IMR-90 (cell line): ENCODE data around the gene CHRNA3. TPM values are rescaled to one million over a fixed set of nuclear protein-coding genes. Genes with fewer than 3 reads are reported as not detected.
"Not testable (repeated sequence)": the region's sequence is repeated elsewhere in the genome, so short reads cannot be mapped to it uniquely, and the experiment has no call there.

Experiments used
- ATAC-seq: fragments of 200-7000 bp; cut with Tn5 transposase; 2 replicates; pipeline ENCODE4 v1.9.1; 2020; ENCODE audit warnings: low read depth, mild to moderate bottlenecking, moderate library complexity
- BruUV-seq: library from RNA; stranded (reverse); fragments of 400-500 nt; replicated peaks from 2 replicates; lab custom pipeline; 2021; lab: Mats Ljungman, UMichigan
- CTCF ChIA-PET: fragments of 300-600 bp; formaldehyde crosslinking; extraction: SDS; loops from one replicate; lab custom pipeline; 2021; ENCODE audit warnings: antibody characterized with exemption; lab: Yijun Ruan, JAX
- POLR2A ChIA-PET: fragments of 300-600 bp; sonication (Branson Sonifier 250); formaldehyde crosslinking; loops from one replicate; lab custom pipeline; 2022; ENCODE audit warnings: antibody characterized with exemption; ENCODE audit not compliant: unreplicated experiment; lab: Charles Lee
- DNase-seq: peaks from one replicate; pipeline ENCODE4 v3.0.0; 2013
- H2AFZ ChIP-seq: replicated peaks from 2 replicates; pipeline ENCODE3; 2013; ENCODE audit warnings: low read length, mild to moderate bottlenecking; ENCODE audit not compliant: poor library complexity
- H2AK5ac ChIP-seq: 2 replicates; pipeline ENCODE4 v1.6.1; 2013; ENCODE audit warnings: low read depth, low read length, inconsistent platforms
- H2AK9ac ChIP-seq: replicated peaks from 2 replicates; pipeline ENCODE3; 2013; ENCODE audit warnings: mild to moderate bottlenecking, low read depth, low read length, moderate library complexity; ENCODE audit not compliant: poor library complexity
- H2BK120ac ChIP-seq: 2 replicates; pipeline ENCODE4 v1.6.1; 2013; ENCODE audit warnings: low read depth, low read length, inconsistent platforms
- H2BK15ac ChIP-seq: 3 replicates; pipeline ENCODE4 v1.6.1; 2013; ENCODE audit warnings: low read depth, low read length, inconsistent platforms
- H2BK20ac ChIP-seq: 2 replicates; pipeline ENCODE4 v1.6.1; 2013; ENCODE audit warnings: low read depth, mild to moderate bottlenecking, inconsistent platforms, low read length, moderate library complexity
- H2BK5ac ChIP-seq: 2 replicates; pipeline ENCODE4 v1.6.1; 2013; ENCODE audit warnings: mild to moderate bottlenecking, low read depth, low read length, inconsistent platforms; ENCODE audit not compliant: poor library complexity, severe bottlenecking
- H3K14ac ChIP-seq: replicated peaks from 2 replicates; pipeline ENCODE4 v1.6.1; 2013; ENCODE audit warnings: low read depth, low read length, inconsistent platforms
- H3K18ac ChIP-seq: 2 replicates; pipeline ENCODE4 v1.6.1; 2013; ENCODE audit warnings: low read depth, low read length, control low read depth
- H3K23ac ChIP-seq: 2 replicates; pipeline ENCODE4 v1.6.1; 2013; ENCODE audit warnings: low read depth, low read length, inconsistent platforms
- H3K27ac ChIP-seq: 2 replicates; pipeline ENCODE4 v1.5.1; 2013; ENCODE audit warnings: mild to moderate bottlenecking, control low read depth, low read length; ENCODE audit not compliant: insufficient read depth
- H3K27me3 ChIP-seq: 2 replicates; pipeline ENCODE4 v1.6.1; 2013; ENCODE audit warnings: low read length; ENCODE audit not compliant: control insufficient read depth, insufficient read depth
- H3K36me3 ChIP-seq: 2 replicates; pipeline ENCODE4 v1.6.1; 2013; ENCODE audit warnings: low read length, mixed read lengths; ENCODE audit not compliant: control insufficient read depth, insufficient read depth
- H3K4ac ChIP-seq: 2 replicates; pipeline ENCODE4 v1.6.1; 2013; ENCODE audit warnings: low read depth, low read length, inconsistent platforms
- H3K4me1 ChIP-seq: 2 replicates; pipeline ENCODE4 v1.6.1; 2013; ENCODE audit warnings: low read length, mixed read lengths; ENCODE audit not compliant: control insufficient read depth, insufficient read depth
- H3K4me2 ChIP-seq: 2 replicates; pipeline ENCODE4 v1.6.1; 2013; ENCODE audit warnings: low read depth, mild to moderate bottlenecking, control low read depth, low read length, moderate library complexity
- H3K4me3 ChIP-seq: 2 replicates; pipeline ENCODE4 v1.5.1; 2013; ENCODE audit warnings: low read depth, mild to moderate bottlenecking, control low read depth, low read length, moderate library complexity; ENCODE audit not compliant: insufficient read depth
- H3K56ac ChIP-seq: 2 replicates; pipeline ENCODE4 v1.6.1; 2013; ENCODE audit warnings: low read length, inconsistent platforms; ENCODE audit not compliant: insufficient read depth; ENCODE audit errors: extremely low read depth
- H3K79me1 ChIP-seq, 2 experiments: 2 replicates each; pipeline ENCODE4 v1.6.1; 2013; ENCODE audit warnings: low read length in 2 of 2, inconsistent platforms in 1 of 2, low read depth in 1 of 2
- H3K9ac ChIP-seq: 2 replicates; pipeline ENCODE4 v1.6.1; 2013; ENCODE audit warnings: low read depth, low read length, control low read depth
- H3K9me1 ChIP-seq: 2 replicates; pipeline ENCODE4 v1.6.1; 2013; ENCODE audit warnings: low read length, inconsistent platforms; ENCODE audit not compliant: insufficient read depth
- H3K9me3 ChIP-seq: 2 replicates; pipeline ENCODE4 v1.6.1; 2013; ENCODE audit warnings: low read length; ENCODE audit not compliant: control insufficient read depth, insufficient read depth
- H4K20me1 ChIP-seq: 2 replicates; pipeline ENCODE4 v1.6.1; 2013; ENCODE audit warnings: low read length, inconsistent platforms; ENCODE audit not compliant: insufficient read depth
- H4K5ac ChIP-seq: 2 replicates; pipeline ENCODE4 v1.6.1; 2013; ENCODE audit warnings: mild to moderate bottlenecking, low read depth, low read length, control low read depth
- H4K8ac ChIP-seq, 2 experiments: 2 replicates each; pipeline ENCODE4 v1.6.1; 2013; ENCODE audit warnings: low read depth in 2 of 2, low read length in 2 of 2, control low read depth in 1 of 2, inconsistent platforms in 1 of 2
- H4K91ac ChIP-seq: 2 replicates; pipeline ENCODE4 v1.6.1; 2013; ENCODE audit warnings: low read depth, low read length, inconsistent platforms; ENCODE audit not compliant: insufficient read depth
- MAFK ChIP-seq: IDR thresholded peaks from 2 replicates; pipeline ENCODE4 v1.6.1; 2012; ENCODE audit warnings: low read depth, low read length, improper control_type of control experiment
- MAZ ChIP-seq: IDR thresholded peaks from 2 replicates; pipeline ENCODE4 v1.6.1; 2012; ENCODE audit warnings: low read depth, mild to moderate bottlenecking, low read length, improper control_type of control experiment, moderate library complexity, borderline replicate concordance
- WGBS, 2 experiments: methylation state at CpG; one replicate each; pipeline versions ENCODE4 v1.1.5 to v1.1.7; 2013; ENCODE audit warnings: missing lambda C conversion rate in 2 of 2; ENCODE audit not compliant: insufficient read length in 1 of 2; ENCODE audit errors: extremely low coverage in 2 of 2; 5-methylcytosine and 5-hydroxymethylcytosine counted together
- dilution Hi-C: fragments of 300-500 bp; cut with HindIII; formaldehyde crosslinking; loops from one replicate; pipeline ENCODE4 v1.14.3; 2018; ENCODE audit warnings: low sequenced_read_pairs; ENCODE audit not compliant: unreplicated experiment
- in situ Hi-C: fragments of 300-500 bp; cut with MboI; formaldehyde crosslinking; loops from 3 replicates; pipeline ENCODE4 v1.14.3; 2019; ENCODE audit warnings: low sequenced_read_pairs, inconsistent platforms, mixed read lengths
- intact Hi-C: fragments of 100-400 bp; cut with micrococcal nuclease; formaldehyde crosslinking; loops from 2 replicates; pipeline ENCODE4 v1.10.0; 2022
- polyA plus RNA-seq, 3 experiments: library from polyadenylated mRNA; depleted of rRNA; stranded (reverse); fragments of >200 nt; gene quantifications; 2 replicates each; pipeline ENCODE4 v1.2.3, GENCODE V29; 2012; ENCODE audit warnings: low replicate concordance in 1 of 3
- total RNA-seq: library from RNA; depleted of rRNA; stranded (reverse); fragments of >200 nt; gene quantifications from 2 replicates; pipeline ENCODE4 v1.2.3, GENCODE V29; 2012

CHRNA3 gene
- total and polyA plus RNA-seq, 2 of the 4 experiments (the other 2 are of a cell fraction): not detected

DNA sequence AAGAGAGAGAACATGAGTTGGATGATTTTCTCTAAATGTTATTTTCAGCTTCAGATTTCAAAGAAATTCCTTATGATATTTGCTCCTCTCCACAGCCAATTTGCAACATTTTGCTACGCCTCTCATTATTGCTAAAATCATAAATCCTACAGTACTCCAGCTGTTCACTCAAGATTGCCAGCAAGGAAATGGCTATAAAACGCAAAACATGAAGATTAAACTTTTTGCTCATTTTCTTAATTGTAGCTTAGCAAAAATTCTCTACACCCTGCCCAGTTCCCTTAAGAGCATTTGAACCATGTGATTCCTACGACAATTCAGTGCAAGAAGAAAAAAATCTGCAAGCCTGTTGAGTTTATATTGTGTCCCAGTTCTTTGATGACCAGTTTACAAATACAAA lies 6.8 kb downstream of the CHRNA3 start:
- no peak overlapping the region for H4K8ac ChIP-seq
- no peak overlapping the region for H2BK120ac ChIP-seq
- no peak overlapping the region for H2BK15ac ChIP-seq
- no peak overlapping the region for H3K23ac ChIP-seq
- H2BK5ac ChIP-seq: no peak overlapping the region
- H2BK20ac ChIP-seq: no peak overlapping the region
- no peak overlapping the region for H3K4ac ChIP-seq
- no peaks in the 10 kb centered on the region for H3K9me3 ChIP-seq
- H3K4me2 ChIP-seq: no peak overlapping the region
- peaks cover 7% of the 10 kb centered on the region for H3K27me3 ChIP-seq
- no peak overlapping the region for H2AK5ac ChIP-seq
- H3K79me1 ChIP-seq: no peaks in the 10 kb centered on the region
- no peak overlapping the region for H4K91ac ChIP-seq
- WGBS, 2 experiments: no CpG with 5 or more reads among the region's 3 CpGs
- ChIA-PET CTCF (interaction anchor here (1.1 kb wide), 1 partner anchor 95 kb away, joined by 4 read pairs; no protein-coding TSS in a partner anchor), POLR2A (no interaction called here)
- H3K9ac ChIP-seq: no peak overlapping the region
- no peak overlapping the region for H3K56ac ChIP-seq
- H3K4me3 ChIP-seq: no peak overlapping the region
- H3K4me1 ChIP-seq: no peaks in the 10 kb centered on the region
- H2AFZ ChIP-seq: no peak overlapping the region
- no peaks in the 10 kb centered on the region for H3K36me3 ChIP-seq
- no peaks in the 10 kb centered on the region for H3K9me1 ChIP-seq
- no peak overlapping the region for H4K5ac ChIP-seq
- DNase-seq: no peak
- no peak overlapping the region for H2AK9ac ChIP-seq
- no peak for TF ChIP-seq MAZ
- no peak for TF ChIP-seq MAFK
- H3K27ac ChIP-seq: no peak overlapping the region
- dilution Hi-C loops (no loop called here), intact Hi-C loops (loop anchor here (10.0 kb wide), 1 partner anchor 271 kb away; no protein-coding TSS in a partner anchor), in situ Hi-C loops (no loop called here)
- no peak for ATAC-seq
- H3K18ac ChIP-seq: no peak overlapping the region
- H3K14ac ChIP-seq: no peak overlapping the region
- peaks cover 5% of the 10 kb centered on the region for H4K20me1 ChIP-seq
- BruUV-seq: no TSS peak

DNA sequence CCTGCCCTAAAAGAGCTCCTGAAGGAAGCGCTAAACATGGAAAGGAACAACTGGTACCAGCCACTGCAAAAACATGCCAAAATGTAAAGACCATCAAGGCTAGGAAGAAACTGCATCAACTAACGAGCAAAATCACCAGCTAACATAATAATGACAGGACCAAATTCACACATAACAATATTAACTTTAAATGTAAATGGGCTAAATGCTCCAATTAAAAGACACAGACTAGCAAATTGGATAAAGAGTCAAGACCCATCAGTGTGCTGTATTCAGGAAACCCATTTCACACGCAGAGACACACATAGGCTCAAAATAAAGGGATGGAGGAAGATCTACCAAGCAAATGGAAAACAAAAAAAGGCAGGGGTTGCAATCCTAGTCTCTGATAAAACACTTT lies 11.2 kb downstream of the CHRNA3 start:
- H3K36me3 ChIP-seq, H3K4me3 ChIP-seq, H2AK9ac ChIP-seq, H3K18ac ChIP-seq, H3K9me3 ChIP-seq, H2BK5ac ChIP-seq, CTCF ChIA-PET, H2BK15ac ChIP-seq, H3K79me1 ChIP-seq, POLR2A ChIA-PET, dilution Hi-C loops, H4K8ac ChIP-seq, ATAC-seq, H2AFZ ChIP-seq, H3K9me1 ChIP-seq, intact Hi-C loops, BruUV-seq, H3K27me3 ChIP-seq, H3K4me2 ChIP-seq, H3K4me1 ChIP-seq, H4K91ac ChIP-seq, H3K27ac ChIP-seq, H3K56ac ChIP-seq, H4K5ac ChIP-seq, H2BK120ac ChIP-seq, H2BK20ac ChIP-seq, H3K23ac ChIP-seq, H2AK5ac ChIP-seq, H3K4ac ChIP-seq, H3K14ac ChIP-seq, in situ Hi-C loops, DNase-seq, H4K20me1 ChIP-seq, H3K9ac ChIP-seq: not testable (repeated sequence)
- no CpG with 5 or more reads among the region's 3 CpGs for WGBS, 2 experiments
